Peyer's patch (tissue), 4 donors: Measurements from ENCODE around the gene UBE2H. TPM values are rescaled to one million over a fixed set of nuclear protein-coding genes. Genes with fewer than 3 reads are reported as not detected.
"Not testable (repeated sequence)": the region's sequence is repeated elsewhere in the genome, so short reads cannot be mapped to it uniquely, and the experiment has no call there.

Source experiments
- DNase-seq, 3 donors: peaks; one replicate each; pipeline ENCODE4 v3.0.0-alpha.2; 2017 to 2019
- H3K27ac ChIP-seq, 4 donors: fragments of 200-600 bp; sonication (generic); one replicate each; pipeline ENCODE4 v1.5.1; 2016 to 2019
- H3K27me3 ChIP-seq, 2 donors: fragments of 200-600 bp; sonication (generic); one replicate each; pipeline ENCODE4 v1.5.1; 2019
- H3K36me3 ChIP-seq, 3 donors: fragments of 200-600 bp; sonication (generic); one replicate each; pipeline ENCODE4 v1.5.1; 2016 to 2019
- H3K4me1 ChIP-seq, 4 donors: fragments of 200-600 bp; sonication (generic); one replicate each; pipeline ENCODE4 v1.5.1; 2016 to 2019
- H3K4me3 ChIP-seq, 4 donors: fragments of 200-600 bp; sonication (generic); 1 replicate in 3 of 4; 2 replicates in 1 of 4; pipeline ENCODE4 v1.5.1; 2016 to 2019; ENCODE audit warnings: mild to moderate bottlenecking in 1 of 4
- H3K9me3 ChIP-seq, 4 donors: fragments of 200-600 bp; sonication (generic); one replicate each; pipeline ENCODE4 v1.5.1; 2016 to 2019; ENCODE audit warnings: mild to moderate bottlenecking in 1 of 4
- POLR2A ChIP-seq, 2 donors: fragments of 450-650 bp; IDR thresholded peaks; one replicate each; pipeline ENCODE4 v1.5.1; 2017; ENCODE audit warnings: antibody characterized with exemption in 2 of 2, mild to moderate bottlenecking in 2 of 2, moderate library complexity in 2 of 2
- total RNA-seq, 4 donors: library from RNA; depleted of rRNA; stranded (reverse); fragments of >200 nt; gene quantifications; one replicate each; pipeline ENCODE4 v1.1.0, GENCODE V29; 2016
- TF ChIP-seq, protein P1 (sequence below), 6 experiments: fragments of 450-650 bp in 4 of 6; fragments of 200-600 bp in 2 of 6; sonication (generic) in 1 of 6; IDR thresholded peaks; one replicate each; pipeline ENCODE4 v1.5.1; 2017 to 2019; ENCODE audit warnings: antibody characterized with exemption in 6 of 6, mild to moderate bottlenecking in 3 of 6, moderate library complexity in 1 of 6

UBE2H gene
- total RNA-seq, 4 donors from 2014 or later = 33.5 to 59.4 (median 51.4) TPM

DNA sequence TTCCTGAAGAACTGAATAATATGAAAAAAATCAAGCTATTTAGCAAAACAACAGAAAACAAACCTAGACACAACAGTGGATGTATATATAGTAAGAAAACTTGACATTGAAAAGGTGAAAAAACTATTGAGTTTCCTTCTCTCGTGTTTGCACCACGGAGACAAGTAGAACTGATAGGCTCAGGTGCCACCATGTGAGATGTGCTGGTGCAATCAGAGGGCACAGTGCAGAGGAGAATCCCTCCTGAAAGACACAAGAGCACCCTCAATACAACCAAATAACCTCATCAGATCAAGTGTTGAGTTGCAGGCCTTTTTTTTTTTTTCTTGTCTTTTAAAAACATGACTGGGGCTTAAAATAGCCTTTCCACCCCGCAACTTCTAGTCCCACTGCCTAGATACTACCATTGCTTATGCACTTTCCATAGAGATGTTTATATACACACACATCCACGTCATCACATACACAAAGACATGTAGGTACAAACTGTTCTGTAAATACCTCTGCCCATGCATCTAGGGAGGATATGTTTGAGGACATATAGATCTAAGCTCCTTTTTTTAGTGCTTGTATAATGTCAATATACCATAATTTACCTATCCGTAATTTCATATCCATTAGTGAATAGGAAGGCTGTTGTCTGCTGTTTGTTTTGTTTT, 54.1 kb downstream of the UBE2H start:
- Histone ChIP-seq H3K36me3 (peaks cover 0 to 17% (median 0%) of the 10 kb centered on the region in 3 donors), H3K4me1 (peaks cover 0 to 10% (median 0%) of the 10 kb centered on the region in 4 donors), H3K4me3 (no peak overlapping the region), H3K27ac (no peak overlapping the region), H3K27me3 (no peaks in the 10 kb centered on the region), H3K9me3 (no peaks in the 10 kb centered on the region)
- TF ChIP-seq, protein P1, sequence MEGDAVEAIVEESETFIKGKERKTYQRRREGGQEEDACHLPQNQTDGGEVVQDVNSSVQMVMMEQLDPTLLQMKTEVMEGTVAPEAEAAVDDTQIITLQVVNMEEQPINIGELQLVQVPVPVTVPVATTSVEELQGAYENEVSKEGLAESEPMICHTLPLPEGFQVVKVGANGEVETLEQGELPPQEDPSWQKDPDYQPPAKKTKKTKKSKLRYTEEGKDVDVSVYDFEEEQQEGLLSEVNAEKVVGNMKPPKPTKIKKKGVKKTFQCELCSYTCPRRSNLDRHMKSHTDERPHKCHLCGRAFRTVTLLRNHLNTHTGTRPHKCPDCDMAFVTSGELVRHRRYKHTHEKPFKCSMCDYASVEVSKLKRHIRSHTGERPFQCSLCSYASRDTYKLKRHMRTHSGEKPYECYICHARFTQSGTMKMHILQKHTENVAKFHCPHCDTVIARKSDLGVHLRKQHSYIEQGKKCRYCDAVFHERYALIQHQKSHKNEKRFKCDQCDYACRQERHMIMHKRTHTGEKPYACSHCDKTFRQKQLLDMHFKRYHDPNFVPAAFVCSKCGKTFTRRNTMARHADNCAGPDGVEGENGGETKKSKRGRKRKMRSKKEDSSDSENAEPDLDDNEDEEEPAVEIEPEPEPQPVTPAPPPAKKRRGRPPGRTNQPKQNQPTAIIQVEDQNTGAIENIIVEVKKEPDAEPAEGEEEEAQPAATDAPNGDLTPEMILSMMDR (IDR thresholded peaks at IDR 0.05) = no peak
- no peak for TF ChIP-seq POLR2A (IDR thresholded peaks at IDR 0.05)
- DNase-seq = no peak

DNA sequence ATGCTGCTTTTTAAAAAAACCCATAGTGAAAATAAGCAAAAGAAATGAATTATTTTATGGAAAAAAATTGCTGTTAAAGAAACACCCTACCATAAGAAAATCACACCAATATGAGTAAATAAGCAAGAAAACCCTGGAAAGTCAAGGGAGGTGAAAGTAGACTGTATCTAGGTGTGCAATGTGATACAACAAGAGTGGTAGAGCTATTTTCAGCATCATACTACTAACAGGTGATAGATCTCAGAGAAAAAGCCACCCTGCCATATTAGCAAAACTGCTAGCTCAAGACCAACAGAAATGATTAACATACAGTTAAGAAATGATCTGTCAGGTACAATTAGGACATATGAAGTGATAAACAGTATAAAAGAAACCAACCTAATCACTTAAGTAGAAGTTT, 54.8 kb downstream of the UBE2H start:
- Histone ChIP-seq H3K9me3 (no peaks in the 10 kb centered on the region), H3K4me1 (peaks cover 0 to 6% (median 0%) of the 10 kb centered on the region in 4 donors), H3K27ac (no peak overlapping the region), H3K27me3 (no peaks in the 10 kb centered on the region), H3K36me3 (peaks cover 0 to 17% (median 0%) of the 10 kb centered on the region in 3 donors), H3K4me3 (no peak overlapping the region)
- DNase-seq = no peak
- TF ChIP-seq, protein P1 (IDR thresholded peaks at IDR 0.05) = no peak
- no peak for TF ChIP-seq POLR2A (IDR thresholded peaks at IDR 0.05)

DNA sequence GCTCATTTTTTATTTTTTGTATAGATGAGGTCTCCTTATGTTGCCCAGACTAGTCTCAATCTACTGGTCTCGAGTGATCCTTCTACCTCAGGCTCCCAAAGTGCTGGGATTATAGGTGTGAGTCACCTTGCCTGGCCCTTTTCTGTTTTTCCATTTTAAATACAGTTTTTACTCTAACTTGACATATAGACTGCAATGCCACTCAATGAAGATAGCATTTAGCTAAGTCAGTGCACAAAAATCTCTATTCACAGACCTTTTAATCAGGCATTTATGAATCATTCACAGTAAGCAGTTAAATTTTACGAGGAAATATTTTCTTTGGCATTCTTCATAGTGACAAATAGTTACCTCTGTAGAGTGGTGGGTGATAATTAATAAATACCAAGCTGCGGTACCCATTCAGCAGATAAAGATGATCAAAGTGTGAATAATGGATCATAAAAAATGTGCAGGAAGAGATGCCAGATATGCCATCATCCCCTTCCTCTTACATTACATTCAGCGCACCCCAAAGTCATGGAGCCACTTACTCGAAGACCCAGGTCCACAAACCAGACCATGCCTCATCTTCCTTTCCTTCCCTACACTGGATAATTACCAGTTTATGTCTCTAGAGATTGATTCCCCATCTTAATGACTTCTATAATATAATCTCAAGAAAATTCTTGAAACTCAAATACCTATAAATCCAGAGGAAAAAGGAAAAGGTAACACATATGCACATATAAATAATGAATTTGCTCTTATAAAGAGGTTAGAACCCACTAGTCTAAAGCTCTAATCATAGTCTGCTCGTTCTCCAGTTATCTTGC, 56.0 kb downstream of the UBE2H start:
- Histone ChIP-seq H3K27ac (no peak overlapping the region), H3K27me3 (no peaks in the 10 kb centered on the region), H3K4me3 (no peak overlapping the region), H3K36me3 (peaks cover 0 to 17% (median 0%) of the 10 kb centered on the region in 3 donors), H3K9me3 (no peaks in the 10 kb centered on the region), H3K4me1 (no peaks in the 10 kb centered on the region)
- TF ChIP-seq, protein P1 (IDR thresholded peaks at IDR 0.05) = no peak
- TF ChIP-seq POLR2A (IDR thresholded peaks at IDR 0.05) = no peak
- no peak for DNase-seq

DNA sequence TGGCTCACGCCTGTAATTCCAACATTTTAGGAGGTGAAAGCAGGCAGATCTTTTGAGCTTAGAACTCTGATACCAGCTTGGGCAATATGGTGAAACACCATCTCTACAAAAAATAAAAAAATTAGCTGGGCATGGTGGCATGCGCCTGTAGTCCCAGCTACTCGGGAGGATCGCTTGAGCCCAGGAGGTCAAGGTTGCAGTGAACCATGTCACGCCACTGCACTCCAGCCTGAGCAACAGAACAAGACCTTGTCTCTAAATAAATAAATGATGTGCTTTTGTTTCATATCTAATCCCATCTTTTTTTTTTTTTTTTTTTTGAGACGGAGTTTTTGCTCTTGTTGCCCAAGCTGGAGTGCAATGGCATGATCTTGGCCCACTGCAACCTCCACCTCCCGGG, 58.6 kb downstream of the UBE2H start:
- H3K27me3 ChIP-seq, H3K9me3 ChIP-seq, DNase-seq, H3K4me1 ChIP-seq, H3K27ac ChIP-seq, H3K36me3 ChIP-seq, H3K4me3 ChIP-seq: not testable (repeated sequence)

DNA sequence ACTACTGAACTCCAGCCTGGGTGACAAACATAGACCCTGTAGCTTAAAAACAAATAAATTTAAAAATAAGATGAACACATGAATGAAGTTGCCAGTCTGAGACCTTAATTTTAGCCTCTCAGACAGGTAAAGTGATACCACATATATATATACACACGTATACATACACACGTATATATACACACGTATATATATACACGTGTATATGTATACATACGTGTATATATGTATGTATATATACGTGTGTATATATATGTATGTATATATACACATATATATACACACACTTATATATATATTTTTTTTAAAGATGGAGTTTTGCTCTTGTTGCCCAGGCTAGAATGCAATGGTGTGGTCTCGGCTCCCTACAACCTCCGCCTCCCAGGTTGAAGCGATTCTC, 62.7 kb downstream of the UBE2H start:
- Histone ChIP-seq H3K36me3 (no peaks in the 10 kb centered on the region), H3K4me3 (no peak overlapping the region), H3K4me1 (no peaks in the 10 kb centered on the region), H3K27ac (no peak overlapping the region), H3K27me3 (no peaks in the 10 kb centered on the region), H3K9me3 (no peaks in the 10 kb centered on the region)
- TF ChIP-seq POLR2A (IDR thresholded peaks at IDR 0.05) = no peak
- TF ChIP-seq, protein P1 (IDR thresholded peaks at IDR 0.05) = no peak
- no peak for DNase-seq

DNA sequence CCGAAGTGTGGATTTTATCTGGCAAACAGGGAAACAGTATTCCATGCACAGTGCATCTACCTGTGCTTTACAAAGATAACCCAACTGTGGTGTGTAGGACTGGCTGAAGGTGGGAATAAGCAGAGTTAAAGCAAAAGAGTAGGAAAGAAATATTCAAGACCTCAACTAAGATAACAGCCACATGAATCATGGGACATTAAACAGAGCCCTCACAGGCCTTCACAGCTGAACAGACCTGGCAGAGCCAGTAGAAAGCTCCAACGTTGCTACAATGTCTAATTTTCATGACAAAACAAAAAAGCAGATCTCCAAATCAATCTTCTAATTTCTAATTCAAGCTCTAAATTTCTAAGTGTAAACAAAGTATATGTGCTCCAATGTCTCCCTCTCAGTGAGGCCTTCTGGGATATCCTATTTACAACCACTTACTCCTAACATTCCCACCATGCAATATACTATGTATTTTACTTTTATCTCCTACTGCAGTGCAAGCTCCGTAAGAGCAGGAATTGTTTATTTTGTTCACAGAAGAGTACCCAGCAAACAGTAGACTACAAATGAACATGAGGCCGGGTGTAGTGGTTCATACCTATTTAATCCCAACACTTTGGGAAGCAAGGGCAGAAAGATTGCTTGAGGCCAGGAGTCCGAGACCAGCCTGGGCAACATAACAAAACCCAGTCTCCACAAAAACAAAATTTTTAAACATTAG, 63.5 kb downstream of the UBE2H start:
- Histone ChIP-seq H3K4me1 (no peaks in the 10 kb centered on the region), H3K9me3 (no peaks in the 10 kb centered on the region), H3K36me3 (no peaks in the 10 kb centered on the region), H3K27ac (no peak overlapping the region), H3K4me3 (no peak overlapping the region), H3K27me3 (no peaks in the 10 kb centered on the region)
- TF ChIP-seq, protein P1 (IDR thresholded peaks at IDR 0.05) = no peak
- no peak for TF ChIP-seq POLR2A (IDR thresholded peaks at IDR 0.05)
- no peak for DNase-seq
